Liver (tissue), 9 donors: Measurements from ENCODE around the gene LRRK1. TPM values are rescaled to one million over a fixed set of nuclear protein-coding genes. Genes with fewer than 3 reads are reported as not detected.

Experiments
- DNase-seq: peaks from one replicate; pipeline ENCODE4 v3.0.0-alpha.2; 2017; ENCODE audit warnings: low spot score
- H3K27ac ChIP-seq, 2 donors: one replicate each; pipeline ENCODE4 v1.7.0; 2013; ENCODE audit warnings: inconsistent platforms in 2 of 2, low read length in 2 of 2, control low read depth in 1 of 2, low read depth in 1 of 2, mild to moderate bottlenecking in 1 of 2
- H3K27me3 ChIP-seq, 4 donors: one replicate each; pipeline versions ENCODE4 v1.6.1 to v1.7.0; 2013; ENCODE audit warnings: low read length in 3 of 4, inconsistent platforms in 1 of 4, mild to moderate bottlenecking in 1 of 4, moderate library complexity in 1 of 4; ENCODE audit not compliant: control insufficient read depth in 4 of 4, insufficient read depth in 4 of 4
- H3K36me3 ChIP-seq, 4 donors: one replicate each; pipeline versions ENCODE4 v1.6.1 to v1.7.0; 2013; ENCODE audit warnings: low read length in 3 of 4, mild to moderate bottlenecking in 3 of 4, low read depth in 1 of 4, moderate library complexity in 1 of 4; ENCODE audit not compliant: control insufficient read depth in 4 of 4, insufficient read depth in 3 of 4
- H3K4me1 ChIP-seq, 4 donors: one replicate each; pipeline versions ENCODE4 v1.6.1 to v1.7.0; 2013; ENCODE audit warnings: low read length in 3 of 4, mild to moderate bottlenecking in 3 of 4, moderate library complexity in 1 of 4; ENCODE audit not compliant: control insufficient read depth in 4 of 4, insufficient read depth in 4 of 4
- H3K4me3 ChIP-seq, 3 donors: one replicate each; pipeline versions ENCODE4 v1.6.1 to v1.7.0; 2013; ENCODE audit warnings: low read length in 3 of 3, control low read depth in 1 of 3, low read depth in 1 of 3, mild to moderate bottlenecking in 1 of 3
- H3K9ac ChIP-seq, 2 donors: one replicate each; pipeline ENCODE4 v1.7.0; 2013; ENCODE audit warnings: low read length in 2 of 2, mild to moderate bottlenecking in 2 of 2, moderate library complexity in 2 of 2, control low read depth in 1 of 2, low read depth in 1 of 2
- H3K9me3 ChIP-seq, 4 donors: one replicate each; pipeline versions ENCODE4 v1.6.1 to v1.7.0; 2013; ENCODE audit warnings: low read length in 3 of 4; ENCODE audit not compliant: control insufficient read depth in 4 of 4
- FOXA1 ChIP-seq: IDR thresholded peaks from 2 replicates; pipeline ENCODE4 v1.6.1; 2016; ENCODE audit warnings: antibody characterized with exemption
- FOXA2 ChIP-seq: IDR thresholded peaks from 2 replicates; pipeline ENCODE4 v1.6.1; 2016; ENCODE audit warnings: antibody characterized with exemption
- GABPA ChIP-seq, 2 donors: IDR thresholded peaks in 1 of 2; conservative IDR thresholded peaks in 1 of 2; 2 replicates each; pipeline ENCODE4 v1.6.1; 2016; ENCODE audit warnings: antibody characterized with exemption in 2 of 2, mild to moderate bottlenecking in 1 of 2, moderate library complexity in 1 of 2
- HNF4A ChIP-seq, 2 donors: conservative IDR thresholded peaks; 2 replicates each; pipeline ENCODE4 v1.6.1; 2016; ENCODE audit warnings: antibody characterized with exemption in 2 of 2, mild to moderate bottlenecking in 2 of 2
- HNF4G ChIP-seq: IDR thresholded peaks from 2 replicates; pipeline ENCODE4 v1.6.1; 2016; ENCODE audit warnings: antibody characterized with exemption
- JUND ChIP-seq, 2 donors: IDR thresholded peaks; 2 replicates each; pipeline ENCODE4 v1.6.1; 2016; ENCODE audit warnings: antibody characterized with exemption in 2 of 2
- NR2F2 ChIP-seq: IDR thresholded peaks from 2 replicates; pipeline ENCODE4 v1.6.1; 2016; ENCODE audit warnings: antibody characterized with exemption
- RAD21 ChIP-seq, 2 donors: IDR thresholded peaks; 2 replicates each; pipeline ENCODE4 v1.6.1; 2016; ENCODE audit warnings: antibody characterized with exemption in 2 of 2, mild to moderate bottlenecking in 2 of 2
- RXRA ChIP-seq, 2 donors: IDR thresholded peaks; 2 replicates each; pipeline ENCODE4 v1.6.1; 2017 to 2018; ENCODE audit warnings: antibody characterized with exemption in 2 of 2, mild to moderate bottlenecking in 1 of 2
- SP1 ChIP-seq: IDR thresholded peaks from 2 replicates; pipeline ENCODE4 v1.6.1; 2018; ENCODE audit warnings: antibody characterized with exemption, mild to moderate bottlenecking
- YY1 ChIP-seq: IDR thresholded peaks from 2 replicates; pipeline ENCODE4 v1.6.1; 2016; ENCODE audit warnings: antibody characterized with exemption, mild to moderate bottlenecking
- ZBTB33 ChIP-seq: IDR thresholded peaks from 2 replicates; pipeline ENCODE4 v1.6.1; 2016; ENCODE audit warnings: antibody characterized with exemption
- WGBS: extraction: QIAGEN DNeasy Blood & Tissue Kit; methylation state at CpG from one replicate; pipeline ENCODE4 v1.1.7; 2013; 5-methylcytosine and 5-hydroxymethylcytosine counted together
- polyA plus RNA-seq, 2 donors: library from polyadenylated mRNA; stranded (reverse) in 1 of 2; unstranded in 1 of 2; fragments of 200-250 nt in 1 of 2; fragments of >200 nt in 1 of 2; fragmentation: Nextera tagmentation in 1 of 2; extraction: Ambion mirVana in 1 of 2; gene quantifications; one replicate each; pipeline versions ENCODE4 v1.2.1 to v1.2.3, GENCODE V29; 2013 to 2015
- total RNA-seq, 2 donors: library from RNA; depleted of rRNA; stranded (reverse); fragments of >200 nt; gene quantifications; one replicate each; pipeline ENCODE4 v1.2.3, GENCODE V29; 2014
- TF ChIP-seq, protein P1 (sequence below): fragments of 150-350 bp; IDR thresholded peaks from 2 replicates; pipeline ENCODE4 v1.5.1; 2017; ENCODE audit warnings: improper control_type of control experiment, low read depth, low read length; ENCODE audit not compliant: missing input control
- TF ChIP-seq, protein P2 (sequence below): IDR thresholded peaks from 2 replicates; pipeline ENCODE4 v1.6.1; 2016; ENCODE audit warnings: antibody characterized with exemption
- TF ChIP-seq, protein P3 (sequence below): IDR thresholded peaks from 2 replicates; pipeline ENCODE4 v1.6.1; 2016; ENCODE audit warnings: antibody characterized with exemption
- donor health status: healthy.
- donor health status: healthy.
- donor health status: healthy.
- donor health status: healthy.
- donor health status: healthy.

Gene LRRK1
- total and polyA plus RNA-seq, 4 donors, result 1.2 to 4.4 (median 2.7) TPM

GRCh38 chr15:100911086-100911485 is 8.1 kb upstream of the LRRK1 start:
- 83% methylated on average over 10 of the region's 10 CpGs for WGBS
- no peak for TF ChIP-seq HNF4A (conservative IDR thresholded peaks at IDR 0.05)
- TF ChIP-seq YY1, result no peak
- TF ChIP-seq, protein P1, sequence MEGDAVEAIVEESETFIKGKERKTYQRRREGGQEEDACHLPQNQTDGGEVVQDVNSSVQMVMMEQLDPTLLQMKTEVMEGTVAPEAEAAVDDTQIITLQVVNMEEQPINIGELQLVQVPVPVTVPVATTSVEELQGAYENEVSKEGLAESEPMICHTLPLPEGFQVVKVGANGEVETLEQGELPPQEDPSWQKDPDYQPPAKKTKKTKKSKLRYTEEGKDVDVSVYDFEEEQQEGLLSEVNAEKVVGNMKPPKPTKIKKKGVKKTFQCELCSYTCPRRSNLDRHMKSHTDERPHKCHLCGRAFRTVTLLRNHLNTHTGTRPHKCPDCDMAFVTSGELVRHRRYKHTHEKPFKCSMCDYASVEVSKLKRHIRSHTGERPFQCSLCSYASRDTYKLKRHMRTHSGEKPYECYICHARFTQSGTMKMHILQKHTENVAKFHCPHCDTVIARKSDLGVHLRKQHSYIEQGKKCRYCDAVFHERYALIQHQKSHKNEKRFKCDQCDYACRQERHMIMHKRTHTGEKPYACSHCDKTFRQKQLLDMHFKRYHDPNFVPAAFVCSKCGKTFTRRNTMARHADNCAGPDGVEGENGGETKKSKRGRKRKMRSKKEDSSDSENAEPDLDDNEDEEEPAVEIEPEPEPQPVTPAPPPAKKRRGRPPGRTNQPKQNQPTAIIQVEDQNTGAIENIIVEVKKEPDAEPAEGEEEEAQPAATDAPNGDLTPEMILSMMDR, result no peak
- TF ChIP-seq NR2F2, result no peak
- TF ChIP-seq SP1, result no peak
- no peak for TF ChIP-seq GABPA (IDR thresholded peaks at IDR 0.05 in 1 of 2, conservative IDR thresholded peaks at IDR 0.05 in 1 of 2)
- TF ChIP-seq FOXA1, result no peak
- no peak for TF ChIP-seq JUND (IDR thresholded peaks at IDR 0.05)
- TF ChIP-seq, protein P2, sequence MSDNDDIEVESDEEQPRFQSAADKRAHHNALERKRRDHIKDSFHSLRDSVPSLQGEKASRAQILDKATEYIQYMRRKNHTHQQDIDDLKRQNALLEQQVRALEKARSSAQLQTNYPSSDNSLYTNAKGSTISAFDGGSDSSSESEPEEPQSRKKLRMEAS, result no peak
- no peak for TF ChIP-seq ZBTB33
- TF ChIP-seq RXRA (IDR thresholded peaks at IDR 0.05), result no peak
- TF ChIP-seq, protein P3, sequence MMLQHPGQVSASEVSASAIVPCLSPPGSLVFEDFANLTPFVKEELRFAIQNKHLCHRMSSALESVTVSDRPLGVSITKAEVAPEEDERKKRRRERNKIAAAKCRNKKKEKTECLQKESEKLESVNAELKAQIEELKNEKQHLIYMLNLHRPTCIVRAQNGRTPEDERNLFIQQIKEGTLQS, result no peak
- no peak for TF ChIP-seq HNF4G
- no peak for TF ChIP-seq RAD21 (IDR thresholded peaks at IDR 0.05)
- no peak for TF ChIP-seq FOXA2
- Histone ChIP-seq H3K4me1 (no peaks in the 10 kb centered on the region), H3K9ac (no peak overlapping the region), H3K9me3 (no peaks in the 10 kb centered on the region), H3K27ac (no peak overlapping the region), H3K4me3 (no peak overlapping the region), H3K36me3 (peaks cover 0 to 2% (median 0%) of the 10 kb centered on the region in 4 donors), H3K27me3 (peaks cover 0 to 6% (median under 1%) of the 10 kb centered on the region in 4 donors)
- DNase-seq, result no peak

DNA sequence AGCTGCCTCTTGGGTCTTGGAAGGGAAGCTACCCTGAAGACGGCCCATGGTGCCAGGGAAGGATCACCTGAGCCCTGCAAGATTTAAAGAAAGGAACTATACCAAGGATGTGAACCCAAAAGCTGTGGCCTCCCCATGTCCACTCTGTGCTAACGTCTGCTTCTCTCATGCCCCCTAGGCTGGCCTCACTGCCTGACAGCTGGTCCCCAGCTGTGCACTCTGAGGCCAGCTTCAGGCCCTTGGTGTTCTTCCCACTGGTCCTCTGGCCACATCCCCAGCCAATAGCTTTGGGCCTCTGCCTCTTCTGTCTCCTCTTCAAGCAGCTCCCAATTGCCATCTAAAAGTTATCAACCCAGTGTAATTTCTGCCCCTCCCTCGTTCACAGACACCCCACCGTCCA is 5.2 kb upstream of the LRRK1 start:
- WGBS, result 70% methylated on average over 4 of the region's 4 CpGs
- peaks cover 0 to 15% (median 5%) of the 10 kb centered on the region in 4 donors for H3K4me1 ChIP-seq
- H3K4me3 ChIP-seq, result no peak overlapping the region
- peaks cover 0 to 16% (median under 1%) of the 10 kb centered on the region in 4 donors for H3K27me3 ChIP-seq
- no peaks in the 10 kb centered on the region for H3K9me3 ChIP-seq
- H3K27ac ChIP-seq, result no peak overlapping the region
- no peak for DNase-seq
- H3K9ac ChIP-seq, result no peak overlapping the region
- no peak for TF ChIP-seq HNF4G
- no peak for TF ChIP-seq RXRA (IDR thresholded peaks at IDR 0.05)
- TF ChIP-seq, protein P2, result no peak
- no peak for TF ChIP-seq HNF4A (conservative IDR thresholded peaks at IDR 0.05)
- H3K36me3 ChIP-seq, result peaks cover 0 to 2% (median 0%) of the 10 kb centered on the region in 4 donors
